GM12878 (cell line): ENCODE measurements around the gene SRPX2. TPM values are rescaled to one million over a fixed set of nuclear protein-coding genes. Genes with fewer than 3 reads are reported as not detected.

Experiments
- BCL11A ChIP-seq: IDR thresholded peaks from 2 replicates; pipeline ENCODE4 v1.6.1; 2011; ENCODE audit warnings: low read depth, low read length
- CUX1 ChIP-seq: IDR thresholded peaks from 2 replicates; pipeline ENCODE4 v1.6.1; 2012; ENCODE audit warnings: improper control_type of control experiment, low read depth, low read length; ENCODE audit not compliant: insufficient replicate concordance
- E2F8 ChIP-seq: fragments of 450-650 bp; IDR thresholded peaks from 2 replicates; pipeline ENCODE4 v1.6.1; 2018; ENCODE audit warnings: mild to moderate bottlenecking, low read depth, moderate library complexity; ENCODE audit not compliant: partially characterized antibody
- ETV6 ChIP-seq, 2 experiments: fragments of 450-650 bp in 1 of 2; IDR thresholded peaks in 1 of 2; conservative IDR thresholded peaks in 1 of 2; 2 replicates each; pipeline ENCODE4 v1.6.1; 2014; ENCODE audit warnings: antibody characterized with exemption in 1 of 2, borderline replicate concordance in 1 of 2, low read depth in 1 of 2, mild to moderate bottlenecking in 1 of 2, moderate library complexity in 1 of 2
- HCFC1 ChIP-seq: fragments of 150-350 bp; IDR thresholded peaks from 2 replicates; pipeline ENCODE4 v1.6.1; 2014; ENCODE audit warnings: low read length
- IKZF1 ChIP-seq: fragments of 450-650 bp; conservative IDR thresholded peaks from 2 replicates; pipeline ENCODE4 v1.6.1; 2017; ENCODE audit warnings: antibody characterized with exemption, mild to moderate bottlenecking
- KAT2A ChIP-seq: conservative IDR thresholded peaks from 2 replicates; pipeline ENCODE4 v1.6.1; 2011; ENCODE audit warnings: low read depth, low read length; ENCODE audit not compliant: control insufficient read depth
- MYB ChIP-seq: fragments of 150-350 bp; IDR thresholded peaks from 2 replicates; pipeline ENCODE4 v1.6.1; 2014; ENCODE audit warnings: mild to moderate bottlenecking, low read depth, low read length, borderline replicate concordance
- PBX3 ChIP-seq: IDR thresholded peaks from 2 replicates; pipeline ENCODE4 v1.6.1; 2011; ENCODE audit warnings: mild to moderate bottlenecking, low read depth, low read length, moderate library complexity; ENCODE audit not compliant: insufficient replicate concordance
- POLR2AphosphoS2 ChIP-seq: IDR thresholded peaks from 2 replicates; pipeline ENCODE4 v1.6.1; 2011; ENCODE audit warnings: low read depth, mild to moderate bottlenecking, low read length, improper control_type of control experiment, moderate library complexity
- SKIL ChIP-seq: fragments of 450-650 bp; IDR thresholded peaks from 2 replicates; pipeline ENCODE4 v1.6.1; 2017; ENCODE audit warnings: mild to moderate bottlenecking, low read depth, inconsistent platforms; ENCODE audit not compliant: poor library complexity, severe bottlenecking
- SPI1 ChIP-seq: IDR thresholded peaks from 2 replicates; pipeline ENCODE4 v1.6.1; 2011; ENCODE audit warnings: low read depth, mild to moderate bottlenecking, low read length, moderate library complexity, borderline replicate concordance; ENCODE audit not compliant: insufficient read depth
- ZBTB40 ChIP-seq: fragments of 450-650 bp; IDR thresholded peaks from 2 replicates; pipeline ENCODE4 v1.6.1; 2016; ENCODE audit warnings: mild to moderate bottlenecking, moderate library complexity, borderline replicate concordance
- polyA plus RNA-seq, 11 experiments: library from polyadenylated mRNA; depleted of rRNA in 4 of 11; unstranded in 6 of 11; stranded (reverse) in 5 of 11; fragments of >200 nt; fragmentation: Nextera tagmentation in 4 of 11; fragmentation: Illumina TruSeq in 1 of 11; extraction: Ambion mirVana in 4 of 11; extraction: Trizol in 1 of 11; gene quantifications; 1 replicate in 1 of 11; 2 replicates in 10 of 11; pipeline versions ENCODE4 v1.2.1 to v1.2.3, GENCODE V29; 2011 to 2016; ENCODE audit warnings: inconsistent platforms in 2 of 11, missing spikeins in 2 of 11, low read depth in 1 of 11
- total RNA-seq, 4 experiments: library from RNA; depleted of rRNA in 3 of 4; stranded (reverse); fragments of >200 nt in 3 of 4; fragmentation: Illumina TruSeq in 1 of 4; extraction: Trizol in 1 of 4; gene quantifications; 2 replicates each; pipeline versions ENCODE4 v1.2.1 to v1.2.3, GENCODE V29; 2013 to 2021

Gene SRPX2
- total and polyA plus RNA-seq, 10 of the 15 experiments (the other 5 are each of a cell fraction or from before 2014, with no cell fraction given): not detected

GRCh38 chrX:100687546-100687945 is 43.5 kb downstream of the SRPX2 start (continued):
- TF ChIP-seq ZBTB40: no peak
- no peak for TF ChIP-seq MYB
- TF ChIP-seq SPI1: no peak
- no peak for TF ChIP-seq KAT2A
- no peak for TF ChIP-seq HCFC1
- TF ChIP-seq BCL11A: no peak
- no peak for TF ChIP-seq SKIL
- TF ChIP-seq E2F8: no peak
- no peak for TF ChIP-seq POLR2AphosphoS2
- no peak for TF ChIP-seq CUX1
- peak; percentile 30 for TF ChIP-seq PBX3
- peak; percentile 28; the same call in 1 of the 2 replicates for TF ChIP-seq IKZF1
- TF ChIP-seq ETV6 (conservative IDR thresholded peaks at IDR 0.05 in 1 of 2, IDR thresholded peaks at IDR 0.05 in 1 of 2; ENCODE audit: borderline replicate concordance in 1 of 2, low read depth in 1 of 2): peak in 1 of 2 experiments; percentile 98; a peak in 2 of 4 replicates
